Liver (tissue), 9 donors: Measurements from ENCODE around the gene VENTX. TPM values are rescaled to one million over a fixed set of nuclear protein-coding genes. Genes with fewer than 3 reads are reported as not detected.

Source experiments
- DNase-seq: peaks from one replicate; pipeline ENCODE4 v3.0.0-alpha.2; 2017; ENCODE audit warnings: low spot score
- H3K27ac ChIP-seq, 2 donors: one replicate each; pipeline ENCODE4 v1.7.0; 2013; ENCODE audit warnings: inconsistent platforms in 2 of 2, low read length in 2 of 2, control low read depth in 1 of 2, low read depth in 1 of 2, mild to moderate bottlenecking in 1 of 2
- H3K27me3 ChIP-seq, 4 donors: one replicate each; pipeline versions ENCODE4 v1.6.1 to v1.7.0; 2013; ENCODE audit warnings: low read length in 3 of 4, inconsistent platforms in 1 of 4, mild to moderate bottlenecking in 1 of 4, moderate library complexity in 1 of 4; ENCODE audit not compliant: control insufficient read depth in 4 of 4, insufficient read depth in 4 of 4
- H3K36me3 ChIP-seq, 4 donors: one replicate each; pipeline versions ENCODE4 v1.6.1 to v1.7.0; 2013; ENCODE audit warnings: low read length in 3 of 4, mild to moderate bottlenecking in 3 of 4, low read depth in 1 of 4, moderate library complexity in 1 of 4; ENCODE audit not compliant: control insufficient read depth in 4 of 4, insufficient read depth in 3 of 4
- H3K4me1 ChIP-seq, 4 donors: one replicate each; pipeline versions ENCODE4 v1.6.1 to v1.7.0; 2013; ENCODE audit warnings: low read length in 3 of 4, mild to moderate bottlenecking in 3 of 4, moderate library complexity in 1 of 4; ENCODE audit not compliant: control insufficient read depth in 4 of 4, insufficient read depth in 4 of 4
- H3K4me3 ChIP-seq, 3 donors: one replicate each; pipeline versions ENCODE4 v1.6.1 to v1.7.0; 2013; ENCODE audit warnings: low read length in 3 of 3, control low read depth in 1 of 3, low read depth in 1 of 3, mild to moderate bottlenecking in 1 of 3
- H3K9ac ChIP-seq, 2 donors: one replicate each; pipeline ENCODE4 v1.7.0; 2013; ENCODE audit warnings: low read length in 2 of 2, mild to moderate bottlenecking in 2 of 2, moderate library complexity in 2 of 2, control low read depth in 1 of 2, low read depth in 1 of 2
- H3K9me3 ChIP-seq, 4 donors: one replicate each; pipeline versions ENCODE4 v1.6.1 to v1.7.0; 2013; ENCODE audit warnings: low read length in 3 of 4; ENCODE audit not compliant: control insufficient read depth in 4 of 4
- EGR1 ChIP-seq, 2 donors: IDR thresholded peaks; 2 replicates each; pipeline ENCODE4 v1.6.1; 2016 to 2018; ENCODE audit warnings: antibody characterized with exemption in 2 of 2, low read depth in 2 of 2
- FOXA1 ChIP-seq: IDR thresholded peaks from 2 replicates; pipeline ENCODE4 v1.6.1; 2016; ENCODE audit warnings: antibody characterized with exemption
- FOXA2 ChIP-seq: IDR thresholded peaks from 2 replicates; pipeline ENCODE4 v1.6.1; 2016; ENCODE audit warnings: antibody characterized with exemption
- GABPA ChIP-seq, 2 donors: IDR thresholded peaks in 1 of 2; conservative IDR thresholded peaks in 1 of 2; 2 replicates each; pipeline ENCODE4 v1.6.1; 2016; ENCODE audit warnings: antibody characterized with exemption in 2 of 2, mild to moderate bottlenecking in 1 of 2, moderate library complexity in 1 of 2
- HNF4A ChIP-seq, 2 donors: conservative IDR thresholded peaks; 2 replicates each; pipeline ENCODE4 v1.6.1; 2016; ENCODE audit warnings: antibody characterized with exemption in 2 of 2, mild to moderate bottlenecking in 2 of 2
- HNF4G ChIP-seq: IDR thresholded peaks from 2 replicates; pipeline ENCODE4 v1.6.1; 2016; ENCODE audit warnings: antibody characterized with exemption
- JUND ChIP-seq, 2 donors: IDR thresholded peaks; 2 replicates each; pipeline ENCODE4 v1.6.1; 2016; ENCODE audit warnings: antibody characterized with exemption in 2 of 2
- NR2F2 ChIP-seq: IDR thresholded peaks from 2 replicates; pipeline ENCODE4 v1.6.1; 2016; ENCODE audit warnings: antibody characterized with exemption
- RAD21 ChIP-seq, 2 donors: IDR thresholded peaks; 2 replicates each; pipeline ENCODE4 v1.6.1; 2016; ENCODE audit warnings: antibody characterized with exemption in 2 of 2, mild to moderate bottlenecking in 2 of 2
- RXRA ChIP-seq, 2 donors: IDR thresholded peaks; 2 replicates each; pipeline ENCODE4 v1.6.1; 2017 to 2018; ENCODE audit warnings: antibody characterized with exemption in 2 of 2, mild to moderate bottlenecking in 1 of 2
- SP1 ChIP-seq: IDR thresholded peaks from 2 replicates; pipeline ENCODE4 v1.6.1; 2018; ENCODE audit warnings: antibody characterized with exemption, mild to moderate bottlenecking
- TAF1 ChIP-seq: conservative IDR thresholded peaks from 2 replicates; pipeline ENCODE4 v1.6.1; 2016; ENCODE audit warnings: antibody characterized with exemption, mild to moderate bottlenecking
- WGBS: extraction: QIAGEN DNeasy Blood & Tissue Kit; methylation state at CpG from one replicate; pipeline ENCODE4 v1.1.7; 2013; 5-methylcytosine and 5-hydroxymethylcytosine counted together
- polyA plus RNA-seq, 2 donors: library from polyadenylated mRNA; stranded (reverse) in 1 of 2; unstranded in 1 of 2; fragments of 200-250 nt in 1 of 2; fragments of >200 nt in 1 of 2; fragmentation: Nextera tagmentation in 1 of 2; extraction: Ambion mirVana in 1 of 2; gene quantifications; one replicate each; pipeline versions ENCODE4 v1.2.1 to v1.2.3, GENCODE V29; 2013 to 2015
- total RNA-seq, 2 donors: library from RNA; depleted of rRNA; stranded (reverse); fragments of >200 nt; gene quantifications; one replicate each; pipeline ENCODE4 v1.2.3, GENCODE V29; 2014
- TF ChIP-seq, protein P1 (sequence below): IDR thresholded peaks from 2 replicates; pipeline ENCODE4 v1.6.1; 2016; ENCODE audit warnings: antibody characterized with exemption
- TF ChIP-seq, protein P2 (sequence below): IDR thresholded peaks from 2 replicates; pipeline ENCODE4 v1.6.1; 2016; ENCODE audit warnings: antibody characterized with exemption, mild to moderate bottlenecking
- TF ChIP-seq, protein P3 (sequence below): IDR thresholded peaks from 2 replicates; pipeline ENCODE4 v1.6.1; 2016; ENCODE audit warnings: antibody characterized with exemption
- TF ChIP-seq, protein P4 (sequence below): fragments of 150-350 bp; IDR thresholded peaks from 2 replicates; pipeline ENCODE4 v1.5.1; 2017; ENCODE audit warnings: improper control_type of control experiment, low read depth, low read length; ENCODE audit not compliant: missing input control
- TF ChIP-seq, protein P5 (sequence below): IDR thresholded peaks from 2 replicates; pipeline ENCODE4 v1.6.1; 2016; ENCODE audit warnings: antibody characterized with exemption
- donor health status: healthy.
- donor health status: healthy.
- donor health status: healthy.
- donor health status: healthy.
- donor health status: healthy.

VENTX gene
- total and polyA plus RNA-seq, 4 donors: 0.05 to 0.25 (median 0.09) TPM

DNA sequence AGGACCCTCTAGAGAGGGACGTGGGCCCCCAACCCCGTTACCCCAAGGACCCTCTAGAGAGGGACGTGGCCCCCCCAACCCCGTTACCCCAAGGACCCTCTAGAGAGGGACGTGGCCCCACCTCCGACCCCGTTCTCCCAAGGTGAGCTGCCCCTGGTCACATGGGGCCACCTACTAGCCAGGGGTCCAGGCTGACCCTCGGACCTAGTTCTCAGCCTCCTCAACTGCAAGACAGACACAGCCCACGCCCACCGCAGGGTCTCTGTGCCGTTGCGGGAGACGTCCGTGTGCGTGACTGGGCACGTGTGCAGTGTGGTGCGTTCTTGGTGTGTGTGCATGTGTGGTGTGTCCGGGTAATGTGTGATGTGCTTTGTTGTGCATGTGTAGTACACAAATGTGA lies 29.2 kb upstream of the VENTX start:
- Histone ChIP-seq H3K27ac (no peak overlapping the region), H3K4me1 (no peaks in the 10 kb centered on the region), H3K36me3 (peaks cover 0 to 4% (median 0%) of the 10 kb centered on the region in 4 donors), H3K9ac (no peak overlapping the region), H3K4me3 (no peak overlapping the region), H3K9me3 (no peaks in the 10 kb centered on the region), H3K27me3 (peaks cover 0 to 2% (median 0%) of the 10 kb centered on the region in 4 donors)
- 91% methylated on average over 18 of the region's 18 CpGs for WGBS
- no peak for DNase-seq
- TF ChIP-seq RXRA (IDR thresholded peaks at IDR 0.05): no peak
- TF ChIP-seq, protein P1, sequence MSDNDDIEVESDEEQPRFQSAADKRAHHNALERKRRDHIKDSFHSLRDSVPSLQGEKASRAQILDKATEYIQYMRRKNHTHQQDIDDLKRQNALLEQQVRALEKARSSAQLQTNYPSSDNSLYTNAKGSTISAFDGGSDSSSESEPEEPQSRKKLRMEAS: no peak
- TF ChIP-seq, protein P2, sequence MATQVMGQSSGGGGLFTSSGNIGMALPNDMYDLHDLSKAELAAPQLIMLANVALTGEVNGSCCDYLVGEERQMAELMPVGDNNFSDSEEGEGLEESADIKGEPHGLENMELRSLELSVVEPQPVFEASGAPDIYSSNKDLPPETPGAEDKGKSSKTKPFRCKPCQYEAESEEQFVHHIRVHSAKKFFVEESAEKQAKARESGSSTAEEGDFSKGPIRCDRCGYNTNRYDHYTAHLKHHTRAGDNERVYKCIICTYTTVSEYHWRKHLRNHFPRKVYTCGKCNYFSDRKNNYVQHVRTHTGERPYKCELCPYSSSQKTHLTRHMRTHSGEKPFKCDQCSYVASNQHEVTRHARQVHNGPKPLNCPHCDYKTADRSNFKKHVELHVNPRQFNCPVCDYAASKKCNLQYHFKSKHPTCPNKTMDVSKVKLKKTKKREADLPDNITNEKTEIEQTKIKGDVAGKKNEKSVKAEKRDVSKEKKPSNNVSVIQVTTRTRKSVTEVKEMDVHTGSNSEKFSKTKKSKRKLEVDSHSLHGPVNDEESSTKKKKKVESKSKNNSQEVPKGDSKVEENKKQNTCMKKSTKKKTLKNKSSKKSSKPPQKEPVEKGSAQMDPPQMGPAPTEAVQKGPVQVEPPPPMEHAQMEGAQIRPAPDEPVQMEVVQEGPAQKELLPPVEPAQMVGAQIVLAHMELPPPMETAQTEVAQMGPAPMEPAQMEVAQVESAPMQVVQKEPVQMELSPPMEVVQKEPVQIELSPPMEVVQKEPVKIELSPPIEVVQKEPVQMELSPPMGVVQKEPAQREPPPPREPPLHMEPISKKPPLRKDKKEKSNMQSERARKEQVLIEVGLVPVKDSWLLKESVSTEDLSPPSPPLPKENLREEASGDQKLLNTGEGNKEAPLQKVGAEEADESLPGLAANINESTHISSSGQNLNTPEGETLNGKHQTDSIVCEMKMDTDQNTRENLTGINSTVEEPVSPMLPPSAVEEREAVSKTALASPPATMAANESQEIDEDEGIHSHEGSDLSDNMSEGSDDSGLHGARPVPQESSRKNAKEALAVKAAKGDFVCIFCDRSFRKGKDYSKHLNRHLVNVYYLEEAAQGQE: no peak
- no peak for TF ChIP-seq HNF4G
- no peak for TF ChIP-seq JUND (IDR thresholded peaks at IDR 0.05)
- TF ChIP-seq, protein P3, sequence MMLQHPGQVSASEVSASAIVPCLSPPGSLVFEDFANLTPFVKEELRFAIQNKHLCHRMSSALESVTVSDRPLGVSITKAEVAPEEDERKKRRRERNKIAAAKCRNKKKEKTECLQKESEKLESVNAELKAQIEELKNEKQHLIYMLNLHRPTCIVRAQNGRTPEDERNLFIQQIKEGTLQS: no peak
- TF ChIP-seq HNF4A (conservative IDR thresholded peaks at IDR 0.05): no peak
- TF ChIP-seq, protein P4, sequence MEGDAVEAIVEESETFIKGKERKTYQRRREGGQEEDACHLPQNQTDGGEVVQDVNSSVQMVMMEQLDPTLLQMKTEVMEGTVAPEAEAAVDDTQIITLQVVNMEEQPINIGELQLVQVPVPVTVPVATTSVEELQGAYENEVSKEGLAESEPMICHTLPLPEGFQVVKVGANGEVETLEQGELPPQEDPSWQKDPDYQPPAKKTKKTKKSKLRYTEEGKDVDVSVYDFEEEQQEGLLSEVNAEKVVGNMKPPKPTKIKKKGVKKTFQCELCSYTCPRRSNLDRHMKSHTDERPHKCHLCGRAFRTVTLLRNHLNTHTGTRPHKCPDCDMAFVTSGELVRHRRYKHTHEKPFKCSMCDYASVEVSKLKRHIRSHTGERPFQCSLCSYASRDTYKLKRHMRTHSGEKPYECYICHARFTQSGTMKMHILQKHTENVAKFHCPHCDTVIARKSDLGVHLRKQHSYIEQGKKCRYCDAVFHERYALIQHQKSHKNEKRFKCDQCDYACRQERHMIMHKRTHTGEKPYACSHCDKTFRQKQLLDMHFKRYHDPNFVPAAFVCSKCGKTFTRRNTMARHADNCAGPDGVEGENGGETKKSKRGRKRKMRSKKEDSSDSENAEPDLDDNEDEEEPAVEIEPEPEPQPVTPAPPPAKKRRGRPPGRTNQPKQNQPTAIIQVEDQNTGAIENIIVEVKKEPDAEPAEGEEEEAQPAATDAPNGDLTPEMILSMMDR: no peak
- TF ChIP-seq SP1: no peak
- TF ChIP-seq FOXA1: no peak
- TF ChIP-seq EGR1 (IDR thresholded peaks at IDR 0.05; ENCODE audit: low read depth in 2 of 2): no peak
- no peak for TF ChIP-seq GABPA (IDR thresholded peaks at IDR 0.05 in 1 of 2, conservative IDR thresholded peaks at IDR 0.05 in 1 of 2)
- TF ChIP-seq, protein P5, sequence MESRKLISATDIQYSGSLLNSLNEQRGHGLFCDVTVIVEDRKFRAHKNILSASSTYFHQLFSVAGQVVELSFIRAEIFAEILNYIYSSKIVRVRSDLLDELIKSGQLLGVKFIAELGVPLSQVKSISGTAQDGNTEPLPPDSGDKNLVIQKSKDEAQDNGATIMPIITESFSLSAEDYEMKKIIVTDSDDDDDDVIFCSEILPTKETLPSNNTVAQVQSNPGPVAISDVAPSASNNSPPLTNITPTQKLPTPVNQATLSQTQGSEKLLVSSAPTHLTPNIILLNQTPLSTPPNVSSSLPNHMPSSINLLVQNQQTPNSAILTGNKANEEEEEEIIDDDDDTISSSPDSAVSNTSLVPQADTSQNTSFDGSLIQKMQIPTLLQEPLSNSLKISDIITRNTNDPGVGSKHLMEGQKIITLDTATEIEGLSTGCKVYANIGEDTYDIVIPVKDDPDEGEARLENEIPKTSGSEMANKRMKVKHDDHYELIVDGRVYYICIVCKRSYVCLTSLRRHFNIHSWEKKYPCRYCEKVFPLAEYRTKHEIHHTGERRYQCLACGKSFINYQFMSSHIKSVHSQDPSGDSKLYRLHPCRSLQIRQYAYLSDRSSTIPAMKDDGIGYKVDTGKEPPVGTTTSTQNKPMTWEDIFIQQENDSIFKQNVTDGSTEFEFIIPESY: no peak
- no peak for TF ChIP-seq FOXA2
- no peak for TF ChIP-seq TAF1
- TF ChIP-seq RAD21 (IDR thresholded peaks at IDR 0.05): no peak
- no peak for TF ChIP-seq NR2F2

DNA sequence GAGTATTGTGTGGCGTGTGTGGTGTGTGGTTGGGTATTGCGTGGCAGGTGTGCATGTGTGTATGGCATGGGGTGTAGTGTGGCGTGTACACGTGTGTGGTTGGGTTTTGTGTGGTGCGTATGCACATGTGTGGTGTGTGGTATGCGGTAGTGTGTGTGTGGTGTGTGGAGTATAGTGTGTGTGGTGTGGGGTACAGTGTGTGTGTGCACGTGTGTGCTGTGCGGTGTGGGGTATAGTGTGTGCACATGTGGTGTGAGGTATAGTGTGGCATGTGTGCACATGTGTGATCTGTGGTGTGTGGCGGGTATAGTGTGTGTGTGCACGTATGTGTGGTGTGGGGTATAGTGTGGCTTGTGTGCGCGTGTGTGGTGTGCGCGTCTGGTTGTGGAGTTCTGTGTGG lies 28.5 kb upstream of the VENTX start:
- Histone ChIP-seq H3K27ac (no peak overlapping the region), H3K36me3 (peaks cover 0 to under 1% (median 0%) of the 10 kb centered on the region in 4 donors), H3K9ac (no peak overlapping the region), H3K9me3 (no peaks in the 10 kb centered on the region), H3K4me3 (no peak overlapping the region), H3K27me3 (peaks cover 0 to 2% (median 0%) of the 10 kb centered on the region in 4 donors), H3K4me1 (no peaks in the 10 kb centered on the region)
- no peak for DNase-seq
- WGBS: 97% methylated on average over 14 of the region's 14 CpGs
- TF ChIP-seq GABPA (IDR thresholded peaks at IDR 0.05 in 1 of 2, conservative IDR thresholded peaks at IDR 0.05 in 1 of 2): no peak
- TF ChIP-seq TAF1: no peak
